HepG2 (cell line): ENCODE data around the gene MLLT11. TPM values are rescaled to one million over a fixed set of nuclear protein-coding genes. Genes with fewer than 3 reads are reported as not detected.

Experiments used
- ATAC-seq: fragments of 200-7000 bp; cut with Tn5 transposase; 3 replicates; pipeline ENCODE4 v1.9.1; 2020; ENCODE audit warnings: mild to moderate bottlenecking, moderate library complexity
- BruUV-seq: library from RNA; stranded (reverse); fragments of 400-500 nt; replicated peaks from 2 replicates; lab custom pipeline; 2021; lab: Mats Ljungman, UMichigan
- CTCF ChIA-PET: fragments of 300-600 bp; formaldehyde crosslinking; extraction: SDS; loops from one replicate; lab custom pipeline; 2021; ENCODE audit warnings: low total read pairs, inconsistent platforms, low intra/inter-chr PET ratio; lab: Yijun Ruan, JAX
- POLR2A ChIA-PET: fragments of 350-600 bp; sonication (Branson Sonifier 250); formaldehyde crosslinking; loops from one replicate; lab custom pipeline; 2020; ENCODE audit warnings: antibody characterized with exemption, inconsistent platforms; lab: Yijun Ruan, JAX
- DNase-seq: peaks from one replicate; pipeline ENCODE4 v3.0.0-alpha.2; 2015; ENCODE audit warnings: low spot score
- FAIRE-seq: peaks from 3 replicates; lab custom pipeline; 2011; peaks lifted over from hg19 to GRCh38; lab: Jason Lieb, UNC
- H2AFZ ChIP-seq: one replicate; pipeline ENCODE4 v1.6.1; 2011; ENCODE audit warnings: low read length, inconsistent platforms
- H3K27ac ChIP-seq: fragments of 300-600 bp; 3 replicates; pipeline ENCODE4 v1.8.0; 2011; ENCODE audit warnings: mixed run types, mild to moderate bottlenecking, mixed read lengths, low read length, inconsistent platforms; ENCODE audit not compliant: insufficient read depth; ENCODE audit errors: extremely low read length
- H3K27me3 ChIP-seq, 2 experiments: fragments of 200-600 bp in 1 of 2; 2 replicates in 1 of 2; 3 replicates in 1 of 2; pipeline versions ENCODE4 v1.6.0 to v1.8.0; 2011; ENCODE audit warnings: low read length in 2 of 2, mild to moderate bottlenecking in 2 of 2, moderate library complexity in 2 of 2, inconsistent platforms in 1 of 2; ENCODE audit not compliant: insufficient read depth in 2 of 2, control insufficient read depth in 1 of 2
- H3K36me3 ChIP-seq, 2 experiments: fragments of 200-600 bp in 1 of 2; replicated peaks in 1 of 2; 2 replicates in 1 of 2; 3 replicates in 1 of 2; pipeline versions ENCODE4 v1.5.1 to v1.8.0; 2011; ENCODE audit warnings: low read length in 2 of 2, inconsistent platforms in 1 of 2; ENCODE audit not compliant: insufficient read depth in 2 of 2, control insufficient read depth in 1 of 2
- H3K4me1 ChIP-seq: 2 replicates; pipeline ENCODE4 v1.5.1; 2012; ENCODE audit warnings: low read length, inconsistent platforms; ENCODE audit not compliant: insufficient read depth
- H3K4me2 ChIP-seq: 2 replicates; pipeline ENCODE4 v1.6.0; 2011; ENCODE audit warnings: low read depth, low read length, inconsistent platforms
- H3K4me3 ChIP-seq, 3 experiments: fragments of 200-600 bp in 1 of 3; sonication (generic), shearing (Covaris generic) in 1 of 3; replicated peaks in 1 of 3; 2 replicates each; pipeline ENCODE4 v1.5.1; 2011 to 2016; ENCODE audit warnings: low read length in 3 of 3, inconsistent platforms in 2 of 3, low read depth in 2 of 3, mild to moderate bottlenecking in 2 of 3, control low read depth in 1 of 3, mixed read lengths in 1 of 3; ENCODE audit not compliant: insufficient read depth in 1 of 3
- H3K79me2 ChIP-seq: one replicate; pipeline ENCODE4 v1.6.1; 2011; ENCODE audit warnings: low read length, inconsistent platforms; ENCODE audit not compliant: insufficient read depth
- H3K9ac ChIP-seq: 2 replicates; pipeline ENCODE4 v1.6.0; 2011; ENCODE audit warnings: mild to moderate bottlenecking, low read depth, low read length, inconsistent platforms; ENCODE audit not compliant: insufficient read depth
- H3K9me3 ChIP-seq: 2 replicates; pipeline ENCODE4 v1.5.1; 2012; ENCODE audit warnings: mild to moderate bottlenecking, low read length
- H4K20me1 ChIP-seq: 2 replicates; pipeline ENCODE4 v1.6.0; 2011; ENCODE audit warnings: inconsistent platforms, mild to moderate bottlenecking, low read length, moderate library complexity; ENCODE audit not compliant: insufficient read depth
- ZFY ChIP-seq: sonication (generic); formaldehyde crosslinking; IDR thresholded peaks from 2 replicates; pipeline ENCODE4 v1.4.0; 2020; ENCODE audit warnings: missing genetic modification reagents
- ZNF563 ChIP-seq: sonication (generic); formaldehyde crosslinking; IDR thresholded peaks from 2 replicates; pipeline ENCODE4 v1.8.0; 2022; ENCODE audit warnings: mild to moderate bottlenecking, moderate library complexity, missing genetic modification reagents
- WGBS: methylation state at CpG from one replicate; pipeline ENCODE4 v1.1.6; 2017; ENCODE audit warnings: low lambda C conversion rate; 5-methylcytosine and 5-hydroxymethylcytosine counted together
- in situ Hi-C: cut with HindIII; loops from 2 replicates; pipeline ENCODE4 v1.10.0; 2017; ENCODE audit warnings: low pct_unique_long_range_greater_than_20kb; ENCODE audit not compliant: extremely low pct_ligation_motif_present
- intact Hi-C: fragments of 100-400 bp; cut with micrococcal nuclease; formaldehyde crosslinking; loops from one replicate; pipeline ENCODE4 v1.10.0; 2022; ENCODE audit not compliant: unreplicated experiment
- polyA plus RNA-seq, 8 experiments: library from polyadenylated mRNA; depleted of rRNA in 3 of 8; stranded (reverse) in 7 of 8; unstranded in 1 of 8; fragments of >200 nt; fragmentation: Illumina TruSeq in 4 of 8; extraction: Trizol in 4 of 8; gene quantifications; 2 replicates each; pipeline versions ENCODE4 v1.2.1 to v1.2.3, GENCODE V29; 2011 to 2016; ENCODE audit warnings: low read depth in 4 of 8, missing spikeins in 1 of 8, mixed read lengths in 1 of 8; ENCODE audit not compliant: insufficient read depth in 1 of 8
- total RNA-seq, 5 experiments: library from RNA; depleted of rRNA; stranded (reverse); fragments of >200 nt; fragmentation: Illumina TruSeq; extraction: Trizol; gene quantifications; 2 replicates each; pipeline ENCODE4 v1.2.3, GENCODE V29; 2016; ENCODE audit warnings: low read depth in 1 of 5
- TF ChIP-seq, protein P1 (sequence below): sonication (generic); formaldehyde crosslinking; IDR thresholded peaks from 2 replicates; pipeline ENCODE4 v1.5.0; 2020; ENCODE audit warnings: mild to moderate bottlenecking, low read depth, missing genetic modification reagents, borderline replicate concordance

Gene MLLT11
- total and polyA plus RNA-seq, 2 of the 13 experiments (the other 11 are each of a cell fraction or from before 2014, with no cell fraction given), result 0.21 to 0.22 TPM

DNA sequence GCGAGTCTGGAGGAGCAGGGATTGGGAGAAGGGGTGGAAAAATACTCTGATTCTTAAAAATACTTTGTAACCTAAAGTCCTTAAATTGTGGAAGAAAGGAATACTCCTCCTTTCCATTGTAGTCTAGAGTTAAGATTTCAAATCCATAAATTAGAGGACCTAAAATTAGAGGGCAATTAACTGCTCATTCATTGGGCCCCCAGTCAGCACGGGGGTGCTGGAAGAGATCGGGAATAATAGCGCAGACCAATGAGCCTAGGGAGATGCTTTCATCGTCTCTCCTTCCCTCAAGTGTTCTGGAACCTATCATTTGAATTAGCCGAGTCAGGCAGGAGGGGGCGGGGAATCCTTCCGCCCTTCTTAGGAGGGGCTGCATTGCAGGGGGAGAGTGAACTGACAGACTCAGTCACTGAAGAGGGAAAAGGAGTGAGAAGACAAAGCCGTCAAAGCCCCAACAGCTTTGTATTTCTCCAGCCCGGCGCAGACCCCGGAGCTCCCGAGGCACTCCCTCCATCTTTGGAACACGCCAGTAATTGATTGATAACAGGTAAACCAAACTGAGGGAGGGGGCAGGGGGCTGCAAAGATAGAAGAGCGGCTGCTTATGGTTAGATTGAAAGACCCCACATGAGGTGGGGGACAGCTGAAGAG, at the start of gene MLLT11 (continued):
- TF ChIP-seq, protein P1, sequence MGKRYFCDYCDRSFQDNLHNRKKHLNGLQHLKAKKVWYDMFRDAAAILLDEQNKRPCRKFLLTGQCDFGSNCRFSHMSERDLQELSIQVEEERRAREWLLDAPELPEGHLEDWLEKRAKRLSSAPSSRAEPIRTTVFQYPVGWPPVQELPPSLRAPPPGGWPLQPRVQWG (CRISPR knock-in tag), result no peak

DNA sequence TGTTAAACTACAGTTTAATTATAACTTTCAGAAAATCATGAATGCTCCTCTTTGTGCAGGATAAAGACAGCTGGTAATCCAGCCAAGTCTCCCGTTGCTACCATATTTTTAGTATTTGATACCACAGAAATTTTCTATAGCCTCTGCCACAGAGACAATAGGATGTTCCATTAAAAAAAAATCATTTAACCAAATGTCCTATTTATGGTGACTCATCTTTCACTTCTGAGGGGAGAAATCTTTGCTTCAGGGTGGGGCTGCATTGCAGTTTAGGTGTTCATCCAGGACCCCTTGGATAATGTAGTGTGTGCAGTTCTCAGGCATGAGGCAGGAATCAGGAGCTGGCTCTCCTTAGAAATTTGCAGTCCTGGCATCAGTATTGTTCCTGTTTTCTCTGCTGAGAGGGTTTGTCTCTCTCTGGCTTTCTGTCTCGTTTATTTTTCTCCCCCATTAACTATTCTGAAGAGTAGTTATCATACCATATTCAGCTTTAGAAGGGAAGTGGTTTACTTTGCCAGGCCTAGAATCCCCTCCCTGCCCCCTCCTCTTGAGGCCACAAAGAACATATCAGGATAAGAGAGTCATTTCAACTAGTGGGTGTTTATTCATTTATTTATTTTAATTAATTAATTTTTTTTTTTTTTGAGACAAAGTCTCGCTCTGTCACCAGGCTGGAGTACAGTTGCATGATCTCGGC, 48.9 kb upstream of the MLLT11 start:
- intact Hi-C loops, result loop anchor here (5.0 kb wide), 1 partner anchor 136 kb away; the partner anchor contains the start of gene SEMA6C
- H3K4me3 ChIP-seq, result no peak overlapping the region
- no peak for TF ChIP-seq ZNF563 (CRISPR knock-in tag)
- TF ChIP-seq ZFY (CRISPR knock-in tag), result no peak
- TF ChIP-seq, all 625 proteins: peak for 0
- H3K9ac ChIP-seq, result no peak overlapping the region
- no peaks in the 10 kb centered on the region; a peak in 1 of 5 replicates for H3K27me3 ChIP-seq
- no peak overlapping the region for H2AFZ ChIP-seq
- H3K36me3 ChIP-seq, result no peaks in the 10 kb centered on the region
- DNase-seq, result no peak
- FAIRE-seq, result no peak
- no TSS peak for BruUV-seq
- peaks cover 20% of the 10 kb centered on the region for H3K79me2 ChIP-seq
- H3K9me3 ChIP-seq, result no peaks in the 10 kb centered on the region
- in situ Hi-C loops, result no loop called here
- no peaks in the 10 kb centered on the region for H4K20me1 ChIP-seq
- no peak for ATAC-seq
- H3K4me2 ChIP-seq, result no peak overlapping the region
- 77% methylated on average over 4 of the region's 4 CpGs for WGBS
- H3K4me1 ChIP-seq, result peaks cover 72% of the 10 kb centered on the region
- H3K27ac ChIP-seq, result peak overlapping the region; percentile 99
- ChIA-PET CTCF (no interaction called here), POLR2A (interaction anchor here (1.0 to 4.0 kb wide), 2 partner anchors 36 to 154 kb away, joined by 4 to 21 read pairs; partner anchors contain the start of genes C1orf56 and LYSMD1)
